Measurements from ENCODE around the gene GCHFR.

Gene GCHFR

DNA sequence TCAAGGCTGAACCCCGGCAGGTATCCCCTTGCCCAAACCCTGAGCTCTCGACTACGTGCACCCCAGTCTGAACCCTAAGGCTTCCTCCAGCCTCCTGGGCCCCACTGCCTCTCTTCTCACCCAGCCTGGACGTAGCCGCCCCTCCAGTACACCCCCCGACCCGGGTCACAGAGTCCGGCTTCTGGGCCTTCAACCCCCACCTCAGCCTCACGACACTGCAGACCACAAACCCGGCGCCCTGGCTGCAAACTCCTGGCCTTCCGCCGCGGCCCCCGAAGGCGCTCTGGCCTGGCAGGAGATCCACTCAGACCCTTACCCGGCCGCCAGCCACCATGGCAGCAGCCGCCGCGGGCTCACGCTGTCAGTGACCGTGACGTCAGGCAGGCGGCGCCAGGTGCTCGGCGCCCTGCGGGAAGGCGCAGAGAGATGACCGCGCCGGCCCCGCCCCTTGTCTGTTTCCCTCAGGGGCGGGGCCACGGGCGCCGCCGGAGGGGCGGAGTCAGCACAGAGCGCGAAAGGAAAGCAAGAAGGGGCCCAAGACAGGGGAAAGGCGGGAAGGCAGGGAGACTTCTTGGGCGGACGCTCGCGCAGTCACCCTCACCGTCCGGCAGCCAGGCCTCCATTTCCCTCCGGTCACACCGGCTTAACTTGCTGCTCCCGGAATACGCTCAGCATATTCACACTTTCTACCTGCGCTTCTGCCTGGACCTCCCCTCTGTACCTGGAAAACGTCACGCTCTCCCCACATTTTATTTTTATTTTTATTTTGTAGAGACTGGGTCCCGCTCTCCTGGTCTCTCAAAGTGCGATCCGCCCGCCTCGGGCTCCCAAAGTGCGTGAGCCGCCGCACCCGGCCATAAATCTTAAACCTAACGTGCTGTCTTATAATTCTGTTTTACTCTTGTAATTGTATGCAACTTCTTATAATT lies 8.7 kb upstream of the GCHFR start, which contains the start of gene RMDN3:
Gene RMDN3 (minus strand): TSS at position 372 of the 929 bp plus-strand sequence. CDS start 471 bp downstream, outside the sequence.
- peak; percentile 96 for DNase-seq (ENCODE audit: low spot score)

DNA sequence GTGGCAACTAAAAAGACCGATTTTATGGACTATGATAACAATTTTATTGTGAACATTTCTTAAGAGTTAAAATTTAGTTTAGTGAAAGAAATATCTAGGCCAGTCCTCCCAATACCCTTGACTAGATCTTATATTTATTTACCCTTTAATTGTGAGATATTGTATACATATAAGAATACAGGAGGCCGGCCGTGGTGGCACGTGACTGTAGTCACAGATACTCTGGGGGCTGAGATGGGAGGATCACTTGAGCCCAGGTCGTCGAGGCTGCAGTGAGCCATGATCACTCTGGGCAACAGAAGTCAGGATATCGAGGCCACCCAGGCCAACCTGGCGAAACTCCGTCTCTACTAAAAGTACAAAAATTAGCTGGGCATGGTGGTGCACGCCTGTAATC lies 8.1 kb upstream of the GCHFR start:
- peak; percentile 40 for DNase-seq (ENCODE audit: low spot score)

DNA sequence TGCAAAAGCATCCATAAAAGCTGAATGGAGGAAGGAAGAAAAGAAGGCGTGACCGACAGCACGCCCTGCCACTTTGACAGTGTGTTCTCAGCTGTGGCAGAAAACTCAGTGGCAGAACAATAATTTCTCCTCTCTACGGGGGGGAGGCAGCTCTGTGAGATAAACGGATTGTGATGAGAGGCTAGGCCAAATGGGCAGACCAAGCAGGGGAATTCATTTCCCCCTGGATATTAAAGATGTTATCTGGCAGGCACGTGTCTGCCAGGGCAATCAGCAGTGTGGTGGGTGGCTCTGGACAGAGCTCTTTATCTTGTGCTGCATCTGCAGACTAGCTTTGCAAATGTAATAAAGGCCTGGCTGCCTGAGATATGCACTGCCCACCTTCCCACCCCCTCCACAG lies 6.9 kb upstream of the GCHFR start:
- DNase-seq (ENCODE audit: low spot score), result peak; percentile 40

DNA sequence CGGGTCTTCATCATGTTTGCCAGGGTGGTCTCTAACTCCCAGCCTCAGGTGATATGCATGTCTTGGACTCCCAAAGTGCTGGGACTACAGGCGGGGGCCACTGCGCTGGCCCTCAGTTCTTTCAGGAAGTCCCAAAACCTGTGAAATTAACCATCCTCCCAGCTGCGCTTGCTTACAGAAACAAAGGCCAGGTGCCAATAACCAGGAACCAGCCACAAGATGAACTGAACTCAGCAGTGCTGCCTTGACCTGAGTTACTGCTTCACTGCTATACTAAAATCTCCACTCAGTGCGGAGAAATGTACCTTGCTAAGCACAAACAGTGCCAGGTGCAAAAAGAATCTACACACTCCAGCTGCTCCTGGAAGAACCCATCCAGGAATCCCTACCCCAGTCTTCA lies 3.9 kb upstream of the GCHFR start:
- no peak for DNase-seq (ENCODE audit: low spot score)

DNA sequence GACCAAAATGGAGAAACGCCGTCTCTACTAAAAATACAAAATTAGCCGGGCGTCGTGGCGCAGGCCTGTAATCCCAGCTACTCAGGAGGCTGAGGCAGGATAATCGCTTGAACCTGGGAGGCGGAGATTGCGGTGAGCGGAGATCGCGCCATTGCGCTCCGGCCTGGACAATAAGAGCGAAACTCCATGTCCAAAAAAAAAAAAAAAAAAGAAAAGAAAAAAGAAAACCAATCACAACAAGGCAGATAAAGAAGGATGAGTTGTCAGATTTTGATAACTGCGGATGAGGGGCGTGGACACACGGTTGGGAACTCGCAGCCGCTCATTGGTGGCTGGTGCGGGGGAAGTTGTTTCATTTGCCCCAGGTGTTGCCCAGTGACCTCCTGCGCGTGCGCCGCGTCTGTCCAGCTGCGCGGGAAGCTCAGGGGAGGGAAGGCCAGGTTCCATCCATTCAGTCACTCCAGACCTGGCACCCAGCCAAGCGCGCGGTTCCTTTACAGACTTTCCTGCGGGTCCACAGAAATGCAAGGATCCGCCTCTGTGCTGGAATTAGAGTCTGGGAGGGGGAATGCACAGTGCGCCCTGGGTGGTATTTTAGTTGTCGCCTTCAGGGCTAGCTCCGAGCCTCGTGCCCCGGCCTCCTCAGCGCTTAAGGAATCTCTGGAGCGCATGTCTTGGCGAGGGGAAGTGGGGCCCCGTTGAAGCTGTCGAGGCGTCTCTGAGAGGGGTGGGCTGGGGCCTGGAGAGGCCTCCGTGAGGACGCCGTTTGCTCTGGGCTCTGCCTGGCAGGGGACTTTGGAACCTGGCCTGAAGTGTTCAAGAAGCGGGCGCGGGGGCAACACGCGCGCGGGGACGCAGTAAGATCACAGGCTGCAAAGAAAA lies 708 bp upstream of the GCHFR start:
- DNase-seq (ENCODE audit: low spot score), result peak; percentile 52

DNA sequence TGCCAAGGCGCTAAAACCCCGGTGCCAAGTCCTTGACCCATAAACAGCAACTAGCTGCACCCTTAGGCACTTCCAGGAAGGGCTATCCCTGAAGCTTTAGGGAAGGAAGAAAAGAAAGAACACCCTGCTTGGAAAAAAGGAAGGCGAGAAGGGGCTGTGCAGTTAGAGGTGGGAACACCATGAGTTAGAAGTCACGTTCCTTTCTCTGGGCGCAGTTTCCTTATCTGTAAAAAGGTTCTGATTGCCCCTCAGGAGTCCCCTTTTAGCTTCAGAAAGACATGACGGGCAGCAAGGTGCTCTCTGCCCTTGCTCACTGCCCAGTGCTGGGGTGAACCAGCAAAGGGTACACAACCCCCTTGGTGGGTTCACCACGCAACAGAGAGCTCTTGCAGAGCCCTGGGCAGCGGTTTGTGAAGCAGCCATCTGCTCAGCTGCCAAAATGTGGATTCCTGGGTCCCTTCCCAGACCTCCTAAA lies 798 bp downstream of the GCHFR start:
- peak; percentile 45 for DNase-seq (ENCODE audit: low spot score)

DNA sequence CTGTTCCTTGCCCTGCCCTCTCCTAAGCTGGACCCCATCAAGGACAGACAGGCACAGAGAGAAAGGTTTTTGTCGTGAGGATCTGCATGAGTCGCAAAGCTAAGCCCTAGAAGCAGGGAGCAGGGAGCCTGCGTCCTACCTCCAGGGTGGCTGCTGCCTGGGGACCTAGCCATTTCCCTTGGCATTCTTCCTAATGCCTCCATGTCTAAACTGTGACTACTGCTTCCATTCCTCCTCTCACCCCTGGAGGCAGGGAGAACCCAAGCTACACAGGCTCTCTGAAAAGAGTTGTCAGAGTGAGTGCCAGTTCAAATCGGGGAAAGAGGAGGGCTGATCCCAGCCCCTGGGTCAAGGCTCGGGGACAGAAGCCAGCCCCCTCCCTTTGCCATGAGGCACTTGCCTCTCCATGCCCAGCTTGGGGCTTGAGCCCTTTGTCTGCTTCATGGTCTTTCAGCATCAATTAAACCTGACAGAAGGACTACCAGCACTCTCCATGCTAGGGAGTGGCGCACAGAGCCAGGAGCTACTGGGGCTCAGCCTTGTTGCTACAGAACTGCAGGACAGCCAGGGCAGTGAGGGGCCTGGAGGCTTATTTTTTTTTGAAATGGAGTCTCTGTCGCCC lies 2.4 kb downstream of the GCHFR start:
- DNase-seq (ENCODE audit: low spot score), result no peak

DNA sequence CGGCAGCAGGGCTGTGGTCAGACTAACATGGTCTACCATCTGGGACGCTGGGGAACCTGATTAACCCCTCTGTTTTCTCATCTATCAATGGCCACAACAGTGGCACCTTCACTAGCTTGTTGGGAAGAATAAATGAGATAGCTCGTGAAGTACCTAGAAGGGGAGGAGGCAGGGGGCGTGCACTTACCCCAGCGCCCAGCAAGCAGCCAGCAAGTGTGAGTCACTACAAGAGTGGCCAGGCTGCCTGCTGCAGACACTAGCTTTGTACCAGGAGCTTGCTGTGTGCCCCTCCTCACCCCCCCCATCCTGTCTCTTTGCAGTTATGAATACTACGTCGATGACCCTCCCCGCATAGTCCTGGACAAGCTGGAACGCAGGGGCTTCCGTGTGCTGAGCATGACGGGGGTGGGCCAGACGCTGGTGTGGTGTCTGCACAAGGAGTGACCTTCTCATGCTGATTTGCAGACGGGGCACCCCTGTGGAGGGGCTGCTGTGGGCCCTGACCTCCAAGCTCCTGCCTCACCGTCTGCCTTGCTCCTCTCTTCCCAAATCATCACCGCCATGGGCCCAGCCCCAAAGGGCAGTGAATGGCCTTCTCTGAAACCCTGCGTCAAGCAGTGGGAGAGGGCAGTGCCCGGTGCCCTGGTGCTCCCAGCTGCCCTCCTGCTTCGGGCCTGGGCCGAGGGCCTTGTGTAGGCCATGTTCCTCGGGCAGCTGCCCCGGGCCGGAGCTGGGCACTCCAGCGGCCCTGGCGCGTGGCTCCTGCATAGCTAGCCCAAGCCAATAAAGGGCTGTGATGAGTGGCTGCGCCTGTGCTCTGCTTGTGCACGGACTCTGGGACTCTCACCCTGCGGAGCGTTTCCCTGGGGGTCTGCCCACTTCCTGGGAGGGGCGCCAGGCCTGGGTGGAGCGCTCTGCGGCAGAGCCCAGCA lies 3.3 kb downstream of the GCHFR start:
- DNase-seq (ENCODE audit: low spot score), result peak; percentile 68

DNA sequence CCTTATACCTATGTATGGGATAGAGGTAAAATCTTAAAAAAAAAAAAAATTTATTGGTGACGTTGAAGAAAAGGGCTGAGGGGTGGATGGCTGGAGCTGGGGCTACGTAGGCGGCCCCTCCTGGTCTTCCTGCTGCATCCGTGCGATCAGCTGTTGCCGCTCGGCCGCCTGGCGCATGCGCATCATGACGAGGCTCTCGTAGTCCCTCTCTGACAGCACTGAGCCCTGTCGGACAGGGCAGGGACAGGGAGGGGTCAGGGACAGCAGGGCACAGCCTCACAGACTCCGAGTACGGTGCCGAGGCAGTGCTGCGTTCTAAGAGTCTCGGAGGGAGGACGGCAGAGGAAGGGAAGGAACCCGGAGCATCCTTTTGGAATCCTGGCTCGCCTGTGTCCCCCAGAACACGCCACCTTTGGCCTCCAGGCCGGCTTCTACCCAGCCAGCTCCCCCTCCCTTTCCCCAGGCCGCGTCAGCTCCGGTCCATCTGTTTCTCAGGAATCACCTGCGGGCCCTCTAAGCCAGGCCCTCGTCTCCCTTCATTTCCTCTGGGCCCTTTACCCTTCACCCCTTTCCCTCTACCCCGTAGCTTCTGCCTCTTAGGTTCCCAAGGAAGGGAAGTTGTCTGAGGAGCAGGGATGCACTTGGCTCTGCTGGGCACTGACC lies 4.1 kb downstream of the GCHFR start:
- no peak for DNase-seq (ENCODE audit: low spot score)

DNA sequence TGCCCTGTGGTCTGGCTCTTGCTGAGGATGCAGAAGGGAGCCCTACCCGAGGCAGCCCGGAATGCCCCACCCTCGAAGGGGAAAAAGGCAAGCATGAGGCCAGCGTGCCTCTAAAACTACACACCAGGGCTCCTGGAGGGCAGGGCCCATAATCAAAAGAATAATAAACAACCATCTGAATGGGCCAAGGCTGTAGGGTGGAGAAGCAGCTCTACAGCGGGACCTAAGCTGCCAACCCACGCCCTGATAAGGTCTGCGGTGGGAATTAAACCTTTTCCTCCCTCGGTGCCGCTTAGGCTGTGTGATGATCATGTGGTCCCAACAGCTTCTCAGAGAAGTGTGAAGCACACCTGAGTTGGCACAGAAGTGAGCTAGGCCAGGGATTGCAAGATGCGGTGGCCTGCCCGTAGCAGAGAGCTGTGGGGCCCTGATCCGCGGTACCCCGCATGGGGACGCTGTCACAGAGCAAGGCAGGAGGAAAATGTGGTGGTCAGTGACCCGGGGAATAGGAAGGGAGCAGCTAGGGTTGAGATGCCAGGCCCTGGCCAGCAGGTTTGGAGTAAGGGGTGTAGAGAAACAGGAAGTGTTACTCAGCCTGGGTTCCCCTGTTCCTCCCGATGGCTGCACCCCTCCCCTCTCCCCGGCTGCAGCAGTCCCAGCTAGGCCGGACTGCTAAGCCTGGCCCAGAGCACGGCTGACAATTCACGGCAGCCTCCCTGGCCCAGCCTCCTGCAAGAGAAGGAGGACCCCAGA lies 4.8 kb downstream of the GCHFR start:
- DNase-seq (ENCODE audit: low spot score), result peak; percentile 48

DNA sequence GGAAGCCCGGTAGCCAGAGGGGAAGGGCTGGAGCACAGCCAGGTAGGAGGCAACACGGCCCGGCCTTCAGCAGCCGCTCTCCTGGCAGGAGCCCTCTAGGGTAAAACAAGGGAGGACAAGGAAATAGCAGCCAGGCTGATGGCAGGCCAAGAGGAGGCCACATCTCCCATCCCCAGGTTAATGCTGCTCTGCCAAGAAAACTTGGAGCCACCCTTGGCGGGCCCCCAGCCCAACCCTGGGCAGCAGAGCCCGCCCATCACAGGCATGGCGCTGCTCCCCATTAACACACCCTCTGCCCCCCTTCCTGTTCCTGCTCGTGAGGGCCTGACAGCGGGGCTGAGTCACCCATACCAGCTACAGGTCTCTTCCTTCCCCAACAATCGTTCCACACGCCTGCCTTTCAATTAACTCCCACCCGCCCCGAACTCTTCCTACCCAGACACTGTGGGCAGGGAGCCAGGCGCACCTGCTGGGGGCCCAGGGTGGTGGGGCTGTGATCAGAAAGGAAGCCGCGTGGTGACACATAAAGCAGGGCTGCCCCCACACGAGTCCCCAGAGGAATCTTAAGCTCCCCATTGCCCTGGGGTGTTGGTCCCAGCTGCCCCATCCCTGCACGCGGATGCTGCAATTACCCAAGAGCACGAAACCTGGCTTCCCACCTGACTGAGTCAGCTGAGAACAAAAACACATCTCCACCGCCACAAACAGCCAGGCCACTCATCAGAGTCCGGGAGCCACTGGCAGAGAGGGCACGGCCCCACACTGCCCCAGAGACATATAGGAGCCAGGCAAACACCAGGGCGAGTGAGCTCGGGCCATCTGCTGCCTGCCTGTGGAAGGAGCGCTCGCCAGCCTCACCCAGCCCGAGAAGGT lies 5.6 kb downstream of the GCHFR start, which contains the start of gene C15orf62:
Gene C15orf62 (plus strand): TSS at position 707 of the 873 bp plus-strand sequence. CDS start 516 bp downstream, outside the sequence.
- peak; percentile 57 for DNase-seq (ENCODE audit: low spot score)

DNA sequence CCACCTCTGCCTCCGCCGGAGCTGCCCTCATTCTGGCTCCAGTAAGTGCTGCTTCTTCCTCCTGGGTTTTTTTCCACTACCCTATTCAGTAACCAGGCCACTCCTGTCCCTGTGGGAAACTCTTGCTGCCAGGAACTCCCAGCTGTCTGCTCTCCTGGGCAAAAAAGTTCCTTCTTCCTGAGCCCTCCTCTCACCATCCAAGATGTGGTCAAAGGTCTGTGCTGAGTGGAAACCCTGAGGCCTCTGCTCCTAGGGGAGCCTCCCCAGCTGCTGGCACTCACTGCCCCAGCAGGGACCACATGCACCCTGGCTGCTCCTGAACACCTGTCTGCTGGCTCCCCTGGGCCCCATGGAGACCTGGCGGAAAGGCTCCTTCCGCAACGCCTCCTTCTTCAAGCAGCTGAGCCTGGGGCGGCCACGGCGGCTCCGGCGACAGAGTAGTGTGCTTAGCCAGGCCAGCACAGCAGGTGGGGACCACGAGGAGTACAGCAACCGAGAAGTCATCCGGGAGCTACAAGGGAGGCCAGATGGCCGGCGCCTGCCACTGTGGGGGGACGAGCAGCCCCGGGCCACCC lies 6.4 kb downstream of the GCHFR start:
- no peak for DNase-seq (ENCODE audit: low spot score)

DNA sequence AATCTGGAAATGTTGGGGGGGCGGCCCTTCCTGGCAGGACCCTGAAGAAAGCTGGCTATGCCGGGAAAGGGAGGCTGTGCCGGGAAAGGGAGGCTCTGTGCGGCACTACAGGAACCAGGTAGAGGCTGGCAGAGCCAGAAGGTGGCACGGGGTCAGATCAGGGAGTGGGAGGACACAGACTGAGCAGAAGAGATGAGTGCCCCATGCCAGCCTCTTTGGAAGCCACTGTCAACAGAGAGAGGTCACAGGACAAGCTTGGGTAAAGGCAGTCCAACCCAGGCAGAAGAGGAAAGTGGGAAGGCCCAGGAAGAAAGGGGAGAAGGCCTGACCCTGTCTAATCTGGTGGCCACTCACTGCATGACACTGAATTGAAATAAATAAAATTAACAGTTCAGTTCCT lies 7.4 kb downstream of the GCHFR start:
- DNase-seq (ENCODE audit: low spot score), result no peak

DNA sequence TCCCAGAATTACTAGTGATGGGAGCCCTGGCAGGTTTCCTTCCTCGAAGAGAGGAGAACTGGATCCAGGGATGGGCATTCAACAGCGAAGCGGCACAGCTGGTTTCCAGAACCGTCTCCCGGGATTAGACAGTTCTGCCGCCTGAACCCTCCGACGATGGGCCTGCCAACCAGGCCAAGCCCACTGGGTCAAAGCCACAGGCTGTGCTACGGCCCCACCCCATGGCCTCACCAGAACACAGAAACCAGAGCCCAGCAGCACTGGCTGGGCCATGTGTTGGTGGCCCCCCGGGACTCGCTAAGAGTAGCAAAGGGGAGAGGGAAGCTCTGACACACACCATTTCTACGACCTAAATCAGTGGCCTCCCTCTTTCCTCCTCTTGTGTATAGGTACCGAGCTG lies 8.1 kb downstream of the GCHFR start:
- no peak for DNase-seq (ENCODE audit: low spot score)

DNA sequence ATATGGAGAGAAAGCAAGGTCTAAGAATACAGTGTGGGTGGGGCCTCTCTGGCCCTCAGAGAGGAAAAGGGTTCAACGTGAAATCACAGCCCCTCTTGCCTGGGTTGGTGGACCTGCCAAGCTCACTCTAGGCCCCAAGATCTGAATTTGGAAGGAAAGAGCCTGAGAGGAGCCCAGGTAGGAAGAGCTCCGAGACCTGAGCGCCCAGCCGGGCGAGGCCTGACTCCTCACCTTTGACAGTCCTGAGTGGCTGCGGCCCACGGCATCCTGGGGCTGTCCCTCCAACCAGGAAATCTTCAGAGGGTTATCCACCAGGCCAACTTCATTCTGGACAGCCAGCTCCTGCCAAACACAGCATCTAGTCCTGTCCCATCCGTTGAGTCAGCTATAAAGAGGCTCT lies 9.6 kb downstream of the GCHFR start:
- DNase-seq (ENCODE audit: low spot score), result no peak

DNA sequence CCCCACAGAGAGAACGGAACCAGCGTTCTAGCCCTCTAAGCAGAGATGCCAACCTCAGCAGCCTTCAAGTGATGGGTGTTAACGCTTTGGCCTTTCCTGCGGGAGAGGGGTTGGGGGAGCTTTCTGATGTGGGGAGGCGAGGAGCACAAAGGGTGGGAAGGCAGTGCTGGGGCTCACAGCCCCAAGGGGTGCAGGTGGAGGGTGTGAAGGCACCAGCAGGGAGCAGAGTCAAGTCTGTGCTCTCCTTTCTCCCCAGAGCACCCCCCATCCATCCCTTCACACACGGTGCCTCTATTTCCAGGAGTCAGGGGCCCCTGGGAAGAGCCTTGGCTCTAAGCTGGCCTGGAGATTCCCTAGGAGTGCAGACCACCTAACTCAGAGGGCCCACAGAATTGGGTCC lies 10.0 kb downstream of the GCHFR start:
- no peak for DNase-seq (ENCODE audit: low spot score)

DNA sequence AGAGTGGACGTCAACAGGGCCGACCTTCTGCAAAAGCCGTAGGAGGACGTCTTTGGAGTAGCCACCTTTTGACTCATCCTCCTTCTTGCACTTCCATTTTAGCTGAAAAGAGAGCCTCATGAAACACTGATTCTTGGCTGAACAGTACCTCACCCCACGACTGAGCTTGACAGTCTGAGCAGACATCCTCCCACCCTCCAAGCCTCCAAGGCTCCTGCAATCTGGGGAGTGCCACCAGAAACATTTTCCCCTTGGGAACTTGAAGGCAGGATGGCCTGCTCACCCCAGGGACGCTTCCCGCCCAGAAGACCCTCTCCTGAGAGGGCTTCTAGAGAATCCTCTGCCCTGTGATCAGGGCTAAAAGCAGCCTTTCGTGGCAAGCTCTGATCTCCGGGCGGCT lies 11.1 kb downstream of the GCHFR start:
- no peak for DNase-seq (ENCODE audit: low spot score)
